HG02885 (cell line): ENCODE results near the gene B4GALNT4.
"Not testable (repeated sequence)": the region's sequence is repeated elsewhere in the genome, so short reads cannot be mapped to it uniquely, and the experiment has no call there.

Experiments
- ATAC-seq: cut with Tn5 transposase; IDR thresholded peaks from one replicate; pipeline ENCODE4 v1.9.1; 2021; ENCODE audit warnings: mild to moderate bottlenecking; ENCODE audit not compliant: unreplicated experiment, poor library complexity

Gene B4GALNT4

GRCh38 chr11:356610-357009 is 12.7 kb upstream of the B4GALNT4 start:
- ATAC-seq = no peak

- no peak for ATAC-seq
Measured at GRCh38 chr11:357582-357981, 11.7 kb upstream of the B4GALNT4 start.

- ATAC-seq = no peak
Measured at GRCh38 chr11:358129-358800, 11.0 kb upstream of the B4GALNT4 start.

GRCh38 chr11:359181-359714 is 10.1 kb upstream of the B4GALNT4 start:
- no peak for ATAC-seq

GRCh38 chr11:360326-361280 is 8.7 kb upstream of the B4GALNT4 start:
- ATAC-seq = no peak

- ATAC-seq = no peak
Measured at GRCh38 chr11:362642-363442, 6.5 kb upstream of the B4GALNT4 start.

GRCh38 chr11:363443-363805 is 5.9 kb upstream of the B4GALNT4 start:
- not testable (repeated sequence) for ATAC-seq

GRCh38 chr11:363948-364761 is 5.1 kb upstream of the B4GALNT4 start:
- ATAC-seq = no peak

GRCh38 chr11:364991-365725 is 4.1 kb upstream of the B4GALNT4 start:
- no peak for ATAC-seq

- ATAC-seq = no peak
Measured at GRCh38 chr11:365831-366230, 3.5 kb upstream of the B4GALNT4 start.

GRCh38 chr11:367956-368413 is 1.3 kb upstream of the B4GALNT4 start:
- no peak for ATAC-seq

GRCh38 chr11:368414-369335 is 624 bp upstream of the B4GALNT4 start:
- ATAC-seq = no peak

- ATAC-seq = no peak
Measured at GRCh38 chr11:370070-370941, 1.0 kb downstream of the B4GALNT4 start.

GRCh38 chr11:371051-371450 is 1.8 kb downstream of the B4GALNT4 start:
- no peak for ATAC-seq

- no peak for ATAC-seq
Measured at GRCh38 chr11:371716-372590, 2.7 kb downstream of the B4GALNT4 start.
